SKM-1 (cell line): ENCODE measurements around the gene BATF2.

ENCODE experiments used
- DNase-seq: peaks from one replicate; lab custom pipeline; 2025; ENCODE audit not compliant: unreplicated experiment; lab: John Stamatoyannopoulos, UW

Gene BATF2

GRCh38 chr11:64970731-64971151 is 26.0 kb downstream of the BATF2 start:
- DNase-seq, result no peak

- no peak for DNase-seq
Observed at GRCh38 chr11:64969209-64969608, 27.6 kb downstream of the BATF2 start.

GRCh38 chr11:64967375-64967774 is 29.4 kb downstream of the BATF2 start:
- no peak for DNase-seq

DNA sequence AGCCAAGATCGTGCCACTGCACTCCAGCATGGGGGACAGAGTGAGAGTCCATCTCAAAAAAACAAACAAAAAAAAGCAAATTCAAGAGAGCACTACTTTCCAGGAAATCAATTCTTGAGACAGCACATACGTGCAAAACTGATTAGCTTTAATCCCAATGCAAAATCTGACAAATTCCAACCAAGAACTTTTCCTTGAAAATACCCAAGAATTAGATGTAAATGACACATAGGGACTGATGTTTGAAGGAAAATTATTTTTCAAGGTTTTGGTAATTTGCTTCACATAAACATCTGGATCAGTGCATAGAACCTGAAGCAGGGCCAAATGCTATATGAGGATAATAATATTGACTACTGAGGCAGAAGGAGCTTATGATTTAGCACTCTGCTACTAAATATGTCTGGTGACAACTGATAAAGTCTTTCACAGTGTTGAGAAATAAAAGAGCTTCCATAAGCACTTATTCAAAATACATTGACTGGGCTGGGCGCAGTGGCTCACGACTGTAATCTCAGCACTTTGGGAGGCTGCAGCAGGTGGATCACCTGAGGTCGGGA is 33.6 kb downstream of the BATF2 start:
- DNase-seq, result no peak

DNA sequence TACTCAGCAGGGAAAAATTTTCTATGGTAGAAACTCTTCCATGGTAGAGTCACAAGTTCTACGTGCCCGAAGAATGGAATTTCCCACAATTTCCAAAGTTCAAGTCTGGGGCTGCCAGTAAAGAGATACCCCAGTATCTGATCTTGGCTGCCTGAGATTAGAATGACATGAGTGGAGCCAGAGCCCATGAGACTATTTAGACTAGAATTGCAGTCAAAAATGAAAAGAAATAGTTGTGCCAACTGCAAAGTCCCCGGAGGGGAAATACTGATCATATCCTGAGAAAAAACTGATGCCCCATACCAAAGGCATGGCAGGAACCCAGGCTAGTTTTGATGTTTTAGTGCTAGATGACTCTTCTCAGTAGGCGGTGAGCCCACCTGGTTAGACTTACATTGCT is 36.1 kb downstream of the BATF2 start:
- DNase-seq, result no peak

DNA sequence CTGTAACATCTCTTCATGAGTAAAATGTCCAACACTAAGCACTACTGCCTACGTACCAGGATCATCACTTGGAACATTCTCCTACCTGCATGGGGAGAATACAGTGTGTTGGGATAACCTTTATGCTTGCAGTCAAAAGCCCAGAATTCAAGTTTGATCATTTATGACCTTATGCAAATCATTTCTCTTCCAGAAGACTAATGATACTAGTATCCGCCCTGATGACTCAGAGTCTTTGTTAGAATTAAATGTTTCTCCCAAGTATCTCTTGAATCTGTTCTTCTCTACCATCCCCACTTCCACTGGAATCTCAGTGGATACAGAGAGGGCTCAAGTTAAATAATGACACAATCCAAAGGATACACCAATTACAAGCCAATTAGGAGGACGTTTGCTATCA is 37.3 kb downstream of the BATF2 start:
- no peak for DNase-seq

DNA sequence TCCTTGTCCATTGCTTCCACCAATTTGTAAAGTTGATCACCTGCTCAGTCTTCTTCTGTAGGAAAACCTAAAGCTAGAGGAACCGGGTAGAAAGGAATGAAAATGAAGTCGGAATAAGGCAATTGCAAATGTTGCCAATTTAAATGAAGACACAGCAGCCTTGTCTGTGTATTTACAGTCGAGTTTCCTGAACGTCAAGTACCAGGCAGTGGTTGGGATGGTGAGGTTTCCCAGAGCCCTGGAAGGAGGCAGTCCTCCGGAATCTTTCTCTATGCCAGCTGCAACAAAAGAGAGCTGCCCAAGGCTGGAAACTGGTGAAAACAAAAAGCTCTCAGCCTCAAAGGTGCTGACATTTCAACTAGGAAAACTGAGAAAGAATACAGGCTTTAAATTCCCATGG is 42.6 kb downstream of the BATF2 start:
- DNase-seq, result no peak

DNA sequence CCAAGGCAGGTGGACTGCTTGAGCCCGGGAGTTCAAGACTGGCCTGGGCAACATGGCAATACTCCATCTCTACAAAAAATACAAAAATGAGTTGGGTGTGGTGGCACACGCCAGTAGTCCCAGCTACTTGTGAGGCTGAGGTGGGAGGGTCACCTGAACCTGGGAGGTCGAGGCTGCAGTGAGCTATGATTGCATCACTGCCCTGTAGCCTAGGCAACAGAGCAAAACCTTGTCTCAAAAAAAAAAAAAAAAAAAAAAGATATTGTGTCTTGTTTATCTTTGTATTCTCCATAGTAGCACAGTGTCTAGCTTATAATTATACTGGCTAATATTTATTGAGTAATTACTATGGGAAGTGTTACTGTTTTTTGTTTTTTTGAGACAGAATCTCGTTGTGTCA is 45.2 kb downstream of the BATF2 start:
- no peak for DNase-seq

- no peak for DNase-seq
Observed at GRCh38 chr11:64947208-64947814, 49.5 kb downstream of the BATF2 start.
